Loucy (cell line): ENCODE measurements around the gene RAC2.

Source experiments
- H2AFZ ChIP-seq: fragments of 200-600 bp; sonication (generic); 2 replicates; pipeline ENCODE4 v1.6.0; 2016; ENCODE audit warnings: antibody characterized with exemption, mild to moderate bottlenecking, low read length, moderate library complexity
- H3F3A ChIP-seq: fragments of 200-600 bp; 2 replicates; pipeline ENCODE4 v1.6.0; 2016; ENCODE audit warnings: antibody characterized with exemption, low read depth, mild to moderate bottlenecking
- H3K27me3 ChIP-seq: fragments of 200-600 bp; sonication (generic); 2 replicates; pipeline ENCODE4 v1.6.1; 2014; ENCODE audit warnings: low read length, mild to moderate bottlenecking; ENCODE audit not compliant: insufficient read depth, poor library complexity, severe bottlenecking
- H3K36me3 ChIP-seq: fragments of 200-600 bp; sonication (generic); 2 replicates; pipeline ENCODE4 v1.6.1; 2016; ENCODE audit warnings: low read length; ENCODE audit not compliant: insufficient read depth
- H3K4me1 ChIP-seq: fragments of 200-600 bp; sonication (generic); 2 replicates; pipeline ENCODE4 v1.5.1; 2014; ENCODE audit warnings: low read length, mild to moderate bottlenecking; ENCODE audit not compliant: insufficient read depth, poor library complexity, severe bottlenecking
- H3K4me2 ChIP-seq: fragments of 200-600 bp; sonication (generic); 2 replicates; pipeline ENCODE4 v1.6.0; 2014; ENCODE audit warnings: antibody characterized with exemption, low read length, low read depth, mild to moderate bottlenecking; ENCODE audit not compliant: poor library complexity, severe bottlenecking
- H3K4me3 ChIP-seq: fragments of 200-600 bp; sonication (generic); 2 replicates; pipeline ENCODE4 v1.5.1; 2014; ENCODE audit warnings: low read length, mild to moderate bottlenecking, mixed read lengths; ENCODE audit not compliant: poor library complexity, severe bottlenecking
- H3K79me2 ChIP-seq: fragments of 200-600 bp; sonication (generic); 2 replicates; pipeline ENCODE4 v1.6.1; 2014; ENCODE audit warnings: low read length; ENCODE audit not compliant: insufficient read depth
- H3K9ac ChIP-seq: fragments of 200-600 bp; sonication (generic); 2 replicates; pipeline ENCODE4 v1.6.0; 2014; ENCODE audit warnings: mild to moderate bottlenecking, low read depth, low read length, moderate library complexity; ENCODE audit not compliant: poor library complexity, severe bottlenecking
- H3K9me2 ChIP-seq: fragments of 200-600 bp; sonication (generic); replicated peaks from 2 replicates; pipeline ENCODE4 v1.6.1; 2016; ENCODE audit warnings: low read depth, low read length, mixed read lengths
- H3K9me3 ChIP-seq: fragments of 200-600 bp; sonication (generic); 2 replicates; pipeline ENCODE4 v1.6.1; 2014; ENCODE audit warnings: mild to moderate bottlenecking, antibody characterized with exemption, low read length, low read depth; ENCODE audit not compliant: insufficient read depth
- H4K20me1 ChIP-seq: fragments of 200-600 bp; sonication (generic); 2 replicates; pipeline ENCODE4 v1.6.0; 2014; ENCODE audit warnings: antibody characterized with exemption, low read length, mild to moderate bottlenecking; ENCODE audit not compliant: insufficient read depth, poor library complexity, severe bottlenecking
- CTCF ChIP-seq: fragments of 200-600 bp; sonication (generic); conservative IDR thresholded peaks from 2 replicates; pipeline ENCODE4 v1.5.1; 2014; ENCODE audit warnings: mild to moderate bottlenecking, antibody characterized with exemption, low read length
- EZH2phosphoT487 ChIP-seq: fragments of 200-600 bp; IDR thresholded peaks from 2 replicates; pipeline ENCODE4 v1.6.1; 2018; ENCODE audit warnings: antibody characterized with exemption, mild to moderate bottlenecking, moderate library complexity, borderline replicate concordance

Gene RAC2

GRCh38 chr22:37187552-37187890, 56.5 kb downstream of the RAC2 start:
- H2AFZ ChIP-seq = no peak overlapping the region
- H3K9ac ChIP-seq = no peak overlapping the region
- H3K9me3 ChIP-seq = no peaks in the 10 kb centered on the region
- no peaks in the 10 kb centered on the region for H3K36me3 ChIP-seq
- no peak for TF ChIP-seq EZH2phosphoT487
- no peak for TF ChIP-seq CTCF
- peaks cover 34% of the 10 kb centered on the region for H3K4me1 ChIP-seq
- H3K27me3 ChIP-seq = no peaks in the 10 kb centered on the region
- H3K79me2 ChIP-seq = no peaks in the 10 kb centered on the region
- peak overlapping the region; percentile 85 for H3K4me2 ChIP-seq
- no peaks in the 10 kb centered on the region for H3K9me2 ChIP-seq
- H3K4me3 ChIP-seq = no peak overlapping the region
- no peaks in the 10 kb centered on the region for H4K20me1 ChIP-seq
- 0 out of 2 replicates have a peak, but pooled peaks cover 6% of the 10 kb centered on the region for H3F3A ChIP-seq

- H3K79me2 ChIP-seq = no peaks in the 10 kb centered on the region
- peak overlapping the region; percentile 85 for H3K4me2 ChIP-seq
- H3K4me3 ChIP-seq = peak overlapping the region; percentile 69
- H4K20me1 ChIP-seq = no peaks in the 10 kb centered on the region
- no peaks in the 10 kb centered on the region for H3K27me3 ChIP-seq
- no peak for TF ChIP-seq CTCF
- no peak for TF ChIP-seq EZH2phosphoT487
- H3K9me3 ChIP-seq = no peaks in the 10 kb centered on the region
- peak overlapping the region; percentile 75; the same call in 1 of the 2 replicates for H2AFZ ChIP-seq
- H3K9me2 ChIP-seq = no peaks in the 10 kb centered on the region
- 0 out of 2 replicates have a peak, but pooled peaks cover 6% of the 10 kb centered on the region for H3F3A ChIP-seq
- H3K36me3 ChIP-seq = no peaks in the 10 kb centered on the region
- peaks cover 34% of the 10 kb centered on the region for H3K4me1 ChIP-seq
- H3K9ac ChIP-seq = peak overlapping the region; percentile 67
Measured at GRCh38 chr22:37186997-37187522, 57.0 kb downstream of the RAC2 start.

- Histone ChIP-seq H3K9ac (peak overlapping the region; percentile 67), H3K9me3 (no peaks in the 10 kb centered on the region), H3F3A (0 out of 2 replicates have a peak, but pooled peaks cover 6% of the 10 kb centered on the region), H3K27me3 (no peaks in the 10 kb centered on the region), H4K20me1 (no peaks in the 10 kb centered on the region), H3K4me2 (peak overlapping the region; percentile 85), H3K79me2 (no peaks in the 10 kb centered on the region), H3K36me3 (no peaks in the 10 kb centered on the region), H3K4me3 (peak overlapping the region; percentile 69), H2AFZ (peak overlapping the region; percentile 75), H3K4me1 (peaks cover 34% of the 10 kb centered on the region), H3K9me2 (no peaks in the 10 kb centered on the region)
- TF ChIP-seq EZH2phosphoT487 (no peak), CTCF (no peak)
Measured at GRCh38 chr22:37186228-37186996, 57.7 kb downstream of the RAC2 start.
